Colonic mucosa (tissue), 4 donors: ENCODE measurements around the gene PLAAT2. TPM values are rescaled to one million over a fixed set of nuclear protein-coding genes. Genes with fewer than 3 reads are reported as not detected.

Experiments
- DNase-seq: peaks from one replicate; pipeline ENCODE4 v3.0.0-alpha.2; 2020
- H3K27ac ChIP-seq: fragments of 200-600 bp; one replicate; pipeline ENCODE4 v1.8.0; 2021
- H3K27me3 ChIP-seq: fragments of 200-600 bp; one replicate; pipeline ENCODE4 v1.8.0; 2021
- H3K36me3 ChIP-seq: fragments of 200-600 bp; one replicate; pipeline ENCODE4 v1.8.0; 2021
- H3K4me1 ChIP-seq: fragments of 200-600 bp; one replicate; pipeline ENCODE4 v1.8.0; 2021; ENCODE audit warnings: mild to moderate bottlenecking
- H3K4me3 ChIP-seq: fragments of 200-600 bp; one replicate; pipeline ENCODE4 v1.8.0; 2021
- H3K9ac ChIP-seq, 2 donors: one replicate each; pipeline ENCODE4 v1.7.0; 2013; ENCODE audit warnings: control low read depth in 2 of 2, low read depth in 2 of 2, low read length in 2 of 2
- H3K9me3 ChIP-seq: fragments of 200-600 bp; one replicate; pipeline ENCODE4 v1.8.0; 2021
- intact Hi-C: fragments of 100-400 bp; cut with DNase I; formaldehyde crosslinking; loops from one replicate; pipeline ENCODE4 v1.14.1; 2022
- total RNA-seq, 2 donors: library from RNA; stranded (reverse); fragmentation: NEBNext Ultra II Directional in 1 of 2; extraction: Animal tissue kit (Norgen Biotek cat#: 25700) in 1 of 2; gene quantifications; one replicate each; pipeline ENCODE4 v1.2.1, GENCODE V29; 2021
- TF ChIP-seq, protein P1 (sequence below): fragments of 200-600 bp; IDR thresholded peaks from one replicate; pipeline ENCODE4 v1.8.0; 2022; ENCODE audit warnings: antibody characterized with exemption, mild to moderate bottlenecking
- donor health status: healthy.
- donor health status: DM: no; HTN: no; CAD: no.
- donor health status: DM: no; HTN: no; CAD: no.

Gene PLAAT2
- total RNA-seq, 2 donors from 2014 or later, result 1.9 to 11.1 TPM

DNA sequence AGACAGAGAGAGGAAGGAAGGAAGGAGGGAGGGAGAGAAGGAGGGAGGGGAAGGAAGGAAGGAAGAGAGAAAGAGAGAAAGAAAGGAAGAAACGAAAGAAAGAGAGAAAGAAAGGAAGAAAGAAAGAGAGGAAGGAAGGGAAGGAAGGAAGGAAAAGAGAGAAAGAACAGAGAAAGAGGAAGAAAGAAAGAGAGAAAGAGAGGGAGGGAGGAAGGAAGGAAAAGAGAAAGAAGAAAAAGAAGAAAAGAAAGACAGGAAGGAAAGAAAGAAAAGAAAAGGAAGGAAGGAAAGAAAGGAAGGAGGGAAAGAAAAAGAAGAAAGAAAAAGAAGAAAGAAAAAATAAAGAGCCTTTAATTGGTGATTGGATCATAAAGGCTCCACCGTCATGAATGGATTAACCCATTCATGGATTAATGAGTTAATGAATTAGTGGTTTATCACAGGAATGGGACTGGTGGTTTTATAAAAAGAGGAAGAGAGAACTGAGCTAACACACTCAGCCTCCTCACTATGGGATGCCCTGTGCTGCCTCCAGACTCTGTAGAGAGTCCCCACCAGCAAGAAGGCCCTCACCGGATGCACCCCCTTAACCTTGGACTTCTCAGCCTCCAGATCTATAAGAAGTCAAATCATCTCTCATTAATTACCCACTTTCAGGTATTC, 9.0 kb upstream of the PLAAT2 start:
- intact Hi-C loops, result no loop called here
- DNase-seq, result peak; percentile 4
- H3K27ac ChIP-seq, result no peak overlapping the region
- H3K9ac ChIP-seq, result no peak overlapping the region
- peaks cover 10% of the 10 kb centered on the region for H3K4me1 ChIP-seq
- TF ChIP-seq, protein P1, sequence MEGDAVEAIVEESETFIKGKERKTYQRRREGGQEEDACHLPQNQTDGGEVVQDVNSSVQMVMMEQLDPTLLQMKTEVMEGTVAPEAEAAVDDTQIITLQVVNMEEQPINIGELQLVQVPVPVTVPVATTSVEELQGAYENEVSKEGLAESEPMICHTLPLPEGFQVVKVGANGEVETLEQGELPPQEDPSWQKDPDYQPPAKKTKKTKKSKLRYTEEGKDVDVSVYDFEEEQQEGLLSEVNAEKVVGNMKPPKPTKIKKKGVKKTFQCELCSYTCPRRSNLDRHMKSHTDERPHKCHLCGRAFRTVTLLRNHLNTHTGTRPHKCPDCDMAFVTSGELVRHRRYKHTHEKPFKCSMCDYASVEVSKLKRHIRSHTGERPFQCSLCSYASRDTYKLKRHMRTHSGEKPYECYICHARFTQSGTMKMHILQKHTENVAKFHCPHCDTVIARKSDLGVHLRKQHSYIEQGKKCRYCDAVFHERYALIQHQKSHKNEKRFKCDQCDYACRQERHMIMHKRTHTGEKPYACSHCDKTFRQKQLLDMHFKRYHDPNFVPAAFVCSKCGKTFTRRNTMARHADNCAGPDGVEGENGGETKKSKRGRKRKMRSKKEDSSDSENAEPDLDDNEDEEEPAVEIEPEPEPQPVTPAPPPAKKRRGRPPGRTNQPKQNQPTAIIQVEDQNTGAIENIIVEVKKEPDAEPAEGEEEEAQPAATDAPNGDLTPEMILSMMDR, result no peak
- no peaks in the 10 kb centered on the region for H3K27me3 ChIP-seq
- no peak overlapping the region for H3K4me3 ChIP-seq
- H3K9me3 ChIP-seq, result no peaks in the 10 kb centered on the region
- no peaks in the 10 kb centered on the region for H3K36me3 ChIP-seq

DNA sequence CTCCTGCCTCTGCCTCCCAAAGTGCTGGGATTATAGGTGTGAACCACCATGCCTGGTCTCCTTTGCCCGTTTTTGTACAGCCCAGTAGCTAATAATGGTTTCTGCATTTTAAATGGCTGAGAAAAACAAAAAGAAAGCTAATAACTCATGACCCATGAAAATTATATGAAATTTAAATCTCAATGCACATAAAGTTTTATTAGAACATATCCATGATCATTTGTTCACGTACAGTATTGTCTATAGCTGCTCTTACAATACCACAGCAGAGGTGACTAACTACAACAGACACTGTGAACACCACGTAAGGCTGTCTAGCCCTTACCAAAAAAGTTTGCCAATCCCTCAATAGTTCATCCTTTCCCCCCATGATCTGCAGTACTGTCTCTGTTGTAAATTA, 6.4 kb upstream of the PLAAT2 start:
- Histone ChIP-seq H3K4me1 (peaks cover 20% of the 10 kb centered on the region), H3K27me3 (no peaks in the 10 kb centered on the region), H3K4me3 (no peak overlapping the region), H3K36me3 (no peaks in the 10 kb centered on the region), H3K27ac (no peak overlapping the region), H3K9ac (no peak overlapping the region), H3K9me3 (no peaks in the 10 kb centered on the region)
- no peak for DNase-seq
- TF ChIP-seq, protein P1, result no peak
- intact Hi-C loops, result no loop called here

DNA sequence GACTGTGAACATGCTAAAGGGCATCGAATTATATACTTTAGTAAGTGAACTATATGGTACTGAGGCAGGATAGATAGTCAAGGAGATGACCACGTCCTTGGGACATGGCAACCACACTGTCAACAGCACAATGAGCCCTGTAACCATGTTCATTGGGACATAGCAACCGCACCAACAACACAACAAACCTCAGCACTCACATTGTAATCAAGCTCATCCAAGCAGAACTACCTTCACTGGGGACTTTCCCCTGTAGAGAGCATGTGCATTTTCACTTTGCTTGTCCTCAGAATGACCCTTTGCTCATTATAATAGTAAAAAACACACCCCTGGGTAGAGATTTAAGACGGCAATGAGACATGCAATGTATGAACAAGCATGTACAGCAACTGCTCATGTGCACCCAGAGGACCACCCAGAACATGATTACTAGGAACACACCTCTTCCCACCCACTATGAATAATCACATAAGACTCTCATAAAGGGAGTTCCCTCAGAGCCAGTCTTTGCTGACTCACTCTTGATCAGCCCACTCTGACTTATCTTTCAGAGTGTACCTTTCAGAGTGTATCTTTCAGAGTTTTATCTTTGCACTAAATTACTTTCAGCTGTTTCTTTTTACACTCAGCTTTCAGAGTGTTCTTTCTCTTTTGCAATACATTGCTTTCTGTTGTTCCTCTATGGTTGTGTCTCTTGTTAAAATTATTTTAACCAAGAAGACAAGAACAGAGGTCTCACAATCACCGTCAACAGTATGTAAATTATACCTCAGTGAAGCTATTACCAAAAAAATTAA, 4.1 kb upstream of the PLAAT2 start:
- Histone ChIP-seq H3K27me3 (no peaks in the 10 kb centered on the region), H3K27ac (peak overlapping the region; percentile 60), H3K4me1 (peaks cover 22% of the 10 kb centered on the region), H3K9me3 (no peaks in the 10 kb centered on the region), H3K36me3 (no peaks in the 10 kb centered on the region), H3K9ac (peak overlapping the region in 1 of 2 donors; percentile 51), H3K4me3 (no peak overlapping the region)
- intact Hi-C loops, result no loop called here
- DNase-seq, result peak; percentile 55
- TF ChIP-seq, protein P1, result no peak

DNA sequence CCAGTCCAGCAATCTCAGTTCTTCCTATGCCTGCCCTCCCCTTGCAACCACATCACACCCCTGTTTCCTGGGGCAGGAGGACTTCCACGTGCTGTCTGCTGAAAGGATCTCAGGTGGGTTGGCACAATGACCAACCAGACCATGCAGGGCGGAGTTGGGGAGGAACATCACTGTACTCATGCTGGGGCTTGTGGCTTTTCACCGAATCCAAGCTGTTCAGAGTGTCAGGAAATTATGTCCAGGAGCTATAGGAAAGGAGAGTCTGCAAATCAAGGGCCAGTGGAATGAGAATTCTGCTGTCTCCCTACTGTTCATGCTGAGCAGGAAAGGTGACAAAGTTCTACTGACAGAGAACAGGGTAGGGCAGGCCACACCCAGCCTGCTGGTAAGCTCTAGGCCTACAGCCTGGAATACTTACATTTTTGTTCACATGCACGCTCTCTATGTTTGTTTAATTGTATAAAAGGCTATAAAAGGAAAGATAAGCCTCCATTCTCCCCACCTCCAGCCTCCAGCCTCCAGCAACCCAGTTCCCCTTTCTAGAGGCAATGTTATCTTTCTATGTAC, 1.7 kb upstream of the PLAAT2 start:
- H3K4me3 ChIP-seq, result no peak overlapping the region
- H3K27me3 ChIP-seq, result no peaks in the 10 kb centered on the region
- peak overlapping the region; percentile 44 to 72 for H3K9ac ChIP-seq
- H3K9me3 ChIP-seq, result no peaks in the 10 kb centered on the region
- intact Hi-C loops, result no loop called here
- peak; percentile 82 for DNase-seq
- TF ChIP-seq, protein P1, result no peak
- H3K27ac ChIP-seq, result peak overlapping the region; percentile 91
- H3K4me1 ChIP-seq, result peaks cover 26% of the 10 kb centered on the region
- no peaks in the 10 kb centered on the region for H3K36me3 ChIP-seq

DNA sequence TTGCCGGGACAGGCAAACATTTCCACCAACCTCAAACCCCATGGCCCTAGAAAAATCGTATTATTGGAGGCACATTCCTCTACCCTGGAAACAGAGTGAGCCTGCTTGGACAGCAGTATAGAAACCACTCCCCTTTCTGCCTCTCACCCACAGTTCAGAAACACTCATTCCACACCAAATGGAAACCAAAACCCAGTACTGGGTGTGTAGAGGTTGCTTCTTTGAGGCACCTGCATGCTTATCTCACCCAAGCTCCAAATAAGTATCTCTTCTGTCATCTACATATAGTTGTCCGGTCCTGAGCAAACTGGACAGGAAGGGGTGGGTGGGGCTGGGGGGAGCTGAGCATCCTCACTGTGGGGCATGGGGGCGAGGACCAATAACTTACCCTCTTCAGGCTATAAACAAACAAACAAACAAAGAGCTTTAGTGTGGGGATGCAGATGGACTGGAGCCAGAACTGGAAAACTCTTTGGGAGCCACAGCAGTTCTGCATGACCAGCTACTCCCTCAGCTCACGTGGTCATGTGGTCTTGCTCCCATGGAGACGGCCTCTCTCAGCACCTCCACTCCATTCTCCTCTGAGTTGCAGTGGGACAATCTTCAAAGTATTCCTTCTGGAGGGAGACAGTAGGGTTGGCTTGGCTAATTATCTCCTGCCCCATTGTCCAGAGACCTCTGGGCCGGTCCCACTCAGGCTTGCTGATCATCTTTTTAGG, 1.0 kb upstream of the PLAAT2 start:
- Histone ChIP-seq H3K36me3 (no peaks in the 10 kb centered on the region), H3K4me3 (no peak overlapping the region), H3K9me3 (no peaks in the 10 kb centered on the region), H3K27me3 (no peaks in the 10 kb centered on the region), H3K9ac (peak overlapping the region; percentile 44 to 72), H3K4me1 (peaks cover 26% of the 10 kb centered on the region), H3K27ac (peak overlapping the region; percentile 91)
- TF ChIP-seq, protein P1, result no peak
- intact Hi-C loops, result no loop called here
- peak; percentile 60 for DNase-seq
